ENCODE measurements around the gene PARVB. TPM values are rescaled to one million over a fixed set of nuclear protein-coding genes. Genes with fewer than 3 reads are reported as not detected.

Gene PARVB
- total RNA-seq, 1 experiment from 2014 or later = 85.3 TPM

DNA sequence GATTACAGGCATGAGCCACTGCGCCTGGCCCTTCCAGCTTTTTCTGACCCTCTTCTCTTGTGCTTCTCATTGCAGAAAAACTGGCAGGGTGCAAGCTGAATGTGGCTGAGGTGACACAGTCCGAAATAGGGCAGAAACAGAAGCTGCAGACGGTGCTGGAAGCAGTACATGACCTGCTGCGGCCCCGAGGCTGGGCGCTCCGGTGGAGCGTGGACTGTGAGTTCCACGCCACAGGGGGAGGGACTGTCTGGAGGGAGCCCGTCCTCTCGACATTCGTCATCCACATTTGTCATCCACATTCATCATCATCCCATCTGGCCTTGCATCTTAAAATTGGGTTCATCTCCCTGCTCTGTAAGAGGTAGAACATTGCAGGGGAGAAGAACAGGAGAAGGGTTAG is 107.3 kb downstream of the PARVB start:
- no peak overlapping the region for H3K27ac ChIP-seq (ENCODE audit: low read length)
- H4K20me1 ChIP-seq (ENCODE audit: low read length) = no peaks in the 10 kb centered on the region
- H3K36me3 ChIP-seq (ENCODE audit: low read depth, low read length) = 0 out of 2 replicates have a peak, but pooled peaks cover 8% of the 10 kb centered on the region
- no peaks in the 10 kb centered on the region for H3K27me3 ChIP-seq (ENCODE audit: low read length)
- ATAC-seq = no peak
- no peaks in the 10 kb centered on the region for H3K9me2 ChIP-seq (replicated peaks; ENCODE audit: low read length)
- no TSS peak for BruUV-seq (replicated peaks)
- no peak overlapping the region for H3K4me2 ChIP-seq (ENCODE audit: low read length)
- H3K4me1 ChIP-seq (ENCODE audit: insufficient read depth, low read length) = no peaks in the 10 kb centered on the region
- DNase-seq = no peak
- intact Hi-C loops (cut with micrococcal nuclease) = no loop called here
- no peak for TF ChIP-seq EZH2phosphoT487 (IDR thresholded peaks at IDR 0.05; ENCODE audit: borderline replicate concordance, low read length)
- no peak for TF ChIP-seq EZH2 (IDR thresholded peaks at IDR 0.05; ENCODE audit: low read length, unreplicated experiment)
- TF ChIP-seq, protein P1, sequence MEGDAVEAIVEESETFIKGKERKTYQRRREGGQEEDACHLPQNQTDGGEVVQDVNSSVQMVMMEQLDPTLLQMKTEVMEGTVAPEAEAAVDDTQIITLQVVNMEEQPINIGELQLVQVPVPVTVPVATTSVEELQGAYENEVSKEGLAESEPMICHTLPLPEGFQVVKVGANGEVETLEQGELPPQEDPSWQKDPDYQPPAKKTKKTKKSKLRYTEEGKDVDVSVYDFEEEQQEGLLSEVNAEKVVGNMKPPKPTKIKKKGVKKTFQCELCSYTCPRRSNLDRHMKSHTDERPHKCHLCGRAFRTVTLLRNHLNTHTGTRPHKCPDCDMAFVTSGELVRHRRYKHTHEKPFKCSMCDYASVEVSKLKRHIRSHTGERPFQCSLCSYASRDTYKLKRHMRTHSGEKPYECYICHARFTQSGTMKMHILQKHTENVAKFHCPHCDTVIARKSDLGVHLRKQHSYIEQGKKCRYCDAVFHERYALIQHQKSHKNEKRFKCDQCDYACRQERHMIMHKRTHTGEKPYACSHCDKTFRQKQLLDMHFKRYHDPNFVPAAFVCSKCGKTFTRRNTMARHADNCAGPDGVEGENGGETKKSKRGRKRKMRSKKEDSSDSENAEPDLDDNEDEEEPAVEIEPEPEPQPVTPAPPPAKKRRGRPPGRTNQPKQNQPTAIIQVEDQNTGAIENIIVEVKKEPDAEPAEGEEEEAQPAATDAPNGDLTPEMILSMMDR (conservative IDR thresholded peaks at IDR 0.05; ENCODE audit: low read depth, low read length) = no peak
- no peaks in the 10 kb centered on the region for H3F3A ChIP-seq (ENCODE audit: low read length, unreplicated experiment)
- no peak overlapping the region for H3K4me3 ChIP-seq (ENCODE audit: low read length)
- no peaks in the 10 kb centered on the region for H3K9me3 ChIP-seq (ENCODE audit: low read length)
- CTCF ChIA-PET = no interaction called here
- no peaks in the 10 kb centered on the region for H3K79me2 ChIP-seq (ENCODE audit: low read length)
- POLR2A ChIA-PET (ENCODE audit: unreplicated experiment) = no interaction called here
- no peak overlapping the region for H3K9ac ChIP-seq (ENCODE audit: low read length)
- no peak overlapping the region for H2AFZ ChIP-seq (ENCODE audit: low read length)

- peaks cover 15% of the 10 kb centered on the region for H3K36me3 ChIP-seq (ENCODE audit: low read depth, low read length)
- ATAC-seq = no peak
- no peaks in the 10 kb centered on the region for H3F3A ChIP-seq (ENCODE audit: low read length, unreplicated experiment)
- no peak overlapping the region for H2AFZ ChIP-seq (ENCODE audit: low read length)
- no peaks in the 10 kb centered on the region for H3K27me3 ChIP-seq (ENCODE audit: low read length)
- BruUV-seq (replicated peaks) = no TSS peak
- H3K9me3 ChIP-seq (ENCODE audit: low read length) = no peaks in the 10 kb centered on the region
- DNase-seq = no peak
- no peaks in the 10 kb centered on the region for H3K79me2 ChIP-seq (ENCODE audit: low read length)
- H3K27ac ChIP-seq (ENCODE audit: low read length) = no peak overlapping the region
- TF ChIP-seq, protein P1 (conservative IDR thresholded peaks at IDR 0.05; ENCODE audit: low read depth, low read length) = no peak
- TF ChIP-seq EZH2phosphoT487 (IDR thresholded peaks at IDR 0.05; ENCODE audit: borderline replicate concordance, low read length) (no peak), EZH2 (IDR thresholded peaks at IDR 0.05; ENCODE audit: low read length, unreplicated experiment) (no peak)
- intact Hi-C loops (cut with micrococcal nuclease) = no loop called here
- H3K9me2 ChIP-seq (replicated peaks; ENCODE audit: low read length) = no peaks in the 10 kb centered on the region
- no peak overlapping the region for H3K4me2 ChIP-seq (ENCODE audit: low read length)
- no peaks in the 10 kb centered on the region for H3K4me1 ChIP-seq (ENCODE audit: insufficient read depth, low read length)
- ChIA-PET POLR2A (ENCODE audit: unreplicated experiment) (no interaction called here), CTCF (no interaction called here)
- no peak overlapping the region for H3K9ac ChIP-seq (ENCODE audit: low read length)
- H3K4me3 ChIP-seq (ENCODE audit: low read length) = no peak overlapping the region
- H4K20me1 ChIP-seq (ENCODE audit: low read length) = no peaks in the 10 kb centered on the region
These were observed 108.0 kb downstream of the PARVB start for GRCh38 chr22:44131989-44132685.

- Histone ChIP-seq H3K79me2 (ENCODE audit: low read length) (no peaks in the 10 kb centered on the region), H3K4me1 (ENCODE audit: insufficient read depth, low read length) (no peaks in the 10 kb centered on the region), H3K4me2 (ENCODE audit: low read length) (no peak overlapping the region), H3K27me3 (ENCODE audit: low read length) (no peaks in the 10 kb centered on the region), H3K27ac (ENCODE audit: low read length) (no peak overlapping the region), H3K4me3 (ENCODE audit: low read length) (no peak overlapping the region), H3K9ac (ENCODE audit: low read length) (no peak overlapping the region), H3K9me3 (ENCODE audit: low read length) (no peaks in the 10 kb centered on the region), H3F3A (ENCODE audit: low read length, unreplicated experiment) (no peaks in the 10 kb centered on the region), H3K36me3 (ENCODE audit: low read depth, low read length) (peaks cover 21% of the 10 kb centered on the region), H4K20me1 (ENCODE audit: low read length) (no peaks in the 10 kb centered on the region), H3K9me2 (replicated peaks; ENCODE audit: low read length) (no peaks in the 10 kb centered on the region), H2AFZ (ENCODE audit: low read length) (no peak overlapping the region)
- intact Hi-C loops (cut with micrococcal nuclease) = no loop called here
- TF ChIP-seq EZH2phosphoT487 (IDR thresholded peaks at IDR 0.05; ENCODE audit: borderline replicate concordance, low read length) (no peak), EZH2 (IDR thresholded peaks at IDR 0.05; ENCODE audit: low read length, unreplicated experiment) (no peak)
- TF ChIP-seq, protein P1 (conservative IDR thresholded peaks at IDR 0.05; ENCODE audit: low read depth, low read length) = no peak
- ATAC-seq (no peak), DNase-seq (no peak)
- no TSS peak for BruUV-seq (replicated peaks)
- CTCF ChIA-PET = no interaction called here
- POLR2A ChIA-PET (ENCODE audit: unreplicated experiment) = no interaction called here
These were observed 108.6 kb downstream of the PARVB start for GRCh38 chr22:44132724-44133123.

All from PC-3 (cell line).